Measurements from ENCODE around the gene SLC1A4. TPM values are rescaled to one million over a fixed set of nuclear protein-coding genes. Genes with fewer than 3 reads are reported as not detected.
A peak's percentile ranks its signal among the peaks of the same experiment; 100 is the strongest.

SLC1A4 gene
- polyA plus RNA-seq, 2 donors = 6.6 to 9.3 TPM

DNA sequence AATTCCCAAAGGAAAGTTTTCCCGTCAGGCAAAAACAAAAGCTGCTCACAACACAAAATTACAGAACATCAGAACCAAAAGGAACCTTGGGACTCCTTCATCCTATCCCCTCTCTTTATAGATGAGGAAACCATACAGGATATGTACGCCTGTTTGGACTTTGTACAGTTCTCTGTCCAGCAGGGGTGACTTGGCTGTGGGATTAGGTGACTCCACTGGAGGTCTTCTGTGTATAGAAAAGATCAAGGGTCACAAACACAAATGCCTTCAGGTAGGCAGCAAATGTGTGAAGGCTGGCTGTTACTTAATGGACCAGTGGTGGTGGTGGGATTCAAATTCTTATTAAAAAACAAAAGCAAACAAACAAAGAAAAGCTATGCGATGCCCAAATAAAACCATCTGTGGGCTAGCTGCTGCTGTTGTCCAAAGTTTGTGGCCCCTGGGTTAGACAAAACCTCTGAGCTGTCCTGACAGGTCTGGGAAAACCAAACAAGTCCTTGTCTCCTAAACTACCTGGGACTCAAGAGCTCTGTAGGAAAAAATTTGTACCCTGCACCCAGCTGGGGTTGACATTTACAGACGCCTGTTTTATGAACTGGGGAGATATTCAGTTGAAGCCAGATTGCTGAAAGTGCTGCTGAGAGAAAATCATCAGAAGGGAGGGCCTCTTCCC lies 65.7 kb downstream of the SLC1A4 start:
- peaks cover 0 to 2% of the 10 kb centered on the region in 2 donors for H3K4me1 ChIP-seq (ENCODE audit: control insufficient read depth in 2 of 2, insufficient read depth in 2 of 2, low read length in 1 of 2)
- H3K4me3 ChIP-seq (ENCODE audit: low read depth in 1 of 2, low read length in 2 of 2) = no peak overlapping the region
- H3K9me3 ChIP-seq (ENCODE audit: control insufficient read depth in 2 of 2, insufficient read depth in 1 of 2, low read depth in 1 of 2, low read length in 1 of 2) = no peaks in the 10 kb centered on the region
- no peaks in the 10 kb centered on the region for H3K36me3 ChIP-seq (ENCODE audit: control insufficient read depth in 2 of 2, insufficient read depth in 2 of 2, low read length in 1 of 2)
- no peak overlapping the region for H3K27ac ChIP-seq (ENCODE audit: low read depth in 2 of 2, low read length in 1 of 2)
- H3K27me3 ChIP-seq (ENCODE audit: control insufficient read depth in 1 of 2, insufficient read depth in 2 of 2, low read length in 2 of 2) = no peaks in the 10 kb centered on the region
- WGBS, 2 donors = 78 to 80% methylated on average over 4 of the region's 4 CpGs

GRCh38 chr2:65055422-65056214 lies 66.4 kb downstream of the SLC1A4 start:
- 9 to 10% methylated on average over 42 of the region's 42 CpGs for WGBS, 2 donors
- Histone ChIP-seq H3K27ac (ENCODE audit: low read depth in 2 of 2, low read length in 1 of 2) (peak overlapping the region; percentile 36 to 83), H3K9me3 (ENCODE audit: control insufficient read depth in 2 of 2, insufficient read depth in 1 of 2, low read depth in 1 of 2, low read length in 1 of 2) (no peaks in the 10 kb centered on the region), H3K4me3 (ENCODE audit: low read depth in 1 of 2, low read length in 2 of 2) (peak overlapping the region; percentile 63 to 89), H3K27me3 (ENCODE audit: control insufficient read depth in 1 of 2, insufficient read depth in 2 of 2, low read length in 2 of 2) (no peaks in the 10 kb centered on the region), H3K36me3 (ENCODE audit: control insufficient read depth in 2 of 2, insufficient read depth in 2 of 2, low read length in 1 of 2) (no peaks in the 10 kb centered on the region), H3K4me1 (ENCODE audit: control insufficient read depth in 2 of 2, insufficient read depth in 2 of 2, low read length in 1 of 2) (peaks cover 0 to 2% of the 10 kb centered on the region in 2 donors)

DNA sequence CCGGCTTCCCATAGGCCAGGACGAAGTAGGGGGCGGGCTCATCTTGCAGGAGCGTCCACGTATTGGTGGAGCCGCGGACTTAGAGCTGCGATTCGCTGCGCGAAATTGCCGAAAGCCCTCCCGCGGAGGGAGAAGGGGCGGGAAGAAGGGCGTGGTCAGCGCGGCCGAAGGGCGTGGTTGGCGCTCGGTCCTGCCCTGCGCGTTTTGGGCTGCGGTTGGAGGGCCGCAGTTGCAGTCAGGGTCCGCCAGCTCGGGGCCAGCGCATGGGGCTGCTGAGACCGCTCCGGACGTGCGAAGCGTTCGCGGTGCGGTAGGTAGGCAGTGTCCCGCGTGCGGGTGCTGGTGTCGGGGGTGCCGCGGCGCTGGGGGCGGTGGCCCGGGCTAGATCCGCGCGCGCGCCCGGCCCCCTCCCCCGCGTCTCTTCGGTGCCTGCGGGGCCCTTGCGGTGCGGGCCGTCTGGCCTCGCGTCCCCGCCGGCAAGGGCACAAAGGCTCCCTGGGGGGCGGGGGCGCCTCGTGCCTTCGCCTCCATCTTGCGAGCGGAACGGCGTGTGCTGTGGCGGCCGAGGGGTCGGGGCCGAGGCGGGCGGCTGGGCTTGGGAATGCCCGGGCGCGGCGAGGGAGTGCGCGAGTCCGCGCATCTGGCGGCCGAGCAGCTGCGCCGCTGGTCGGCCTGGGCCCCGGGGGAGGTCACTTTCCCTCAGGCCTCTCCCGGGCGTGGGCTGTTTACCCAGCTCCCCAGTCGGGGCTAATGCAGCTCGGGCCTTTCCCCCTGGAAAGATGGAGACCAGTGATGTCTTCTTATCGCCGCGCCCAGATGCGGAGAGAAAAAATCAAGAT lies 67.2 kb downstream of the SLC1A4 start, which contains the start of gene CEP68:
Gene CEP68, plus strand, starts transcription at position 202 of the 839 bp plus-strand sequence. CDS start 13,029 bp downstream, outside the sequence.
- 0% methylated on average over 66 to 99 of the region's 99 CpGs for WGBS, 2 donors
- H3K27me3 ChIP-seq (ENCODE audit: control insufficient read depth in 1 of 2, insufficient read depth in 2 of 2, low read length in 2 of 2) = no peaks in the 10 kb centered on the region
- peak within 1 kb of the TSS; percentile 88 to 89 for H3K4me3 ChIP-seq (ENCODE audit: low read depth in 1 of 2, low read length in 2 of 2)
- peaks cover 0 to 2% of the 10 kb centered on the region in 2 donors for H3K4me1 ChIP-seq (ENCODE audit: control insufficient read depth in 2 of 2, insufficient read depth in 2 of 2, low read length in 1 of 2)
- H3K9me3 ChIP-seq (ENCODE audit: control insufficient read depth in 2 of 2, insufficient read depth in 1 of 2, low read depth in 1 of 2, low read length in 1 of 2) = no peaks in the 10 kb centered on the region
- H3K27ac ChIP-seq (ENCODE audit: low read depth in 2 of 2, low read length in 1 of 2) = peak within 1 kb of the TSS; percentile 83 to 86
- H3K36me3 ChIP-seq (ENCODE audit: control insufficient read depth in 2 of 2, insufficient read depth in 2 of 2, low read length in 1 of 2) = no peaks in the 10 kb centered on the region

DNA sequence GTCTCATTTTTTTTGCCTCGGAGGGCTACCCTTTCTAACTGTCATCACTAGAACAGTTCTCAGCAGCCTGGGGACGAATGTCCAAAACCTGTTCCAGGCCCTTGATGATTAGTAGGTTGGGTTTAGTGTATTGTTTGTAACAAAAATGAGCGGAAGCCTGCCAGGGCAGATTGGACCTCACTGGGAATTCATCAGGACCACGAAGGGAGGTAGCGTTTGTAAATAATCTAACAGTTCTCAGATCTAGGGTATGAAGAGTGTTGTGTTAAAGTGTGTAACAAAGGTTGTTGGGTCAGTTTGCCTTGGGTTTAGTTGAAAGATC lies 67.8 kb downstream of the SLC1A4 start:
- Histone ChIP-seq H3K27ac (ENCODE audit: low read depth in 2 of 2, low read length in 1 of 2) (peak overlapping the region; percentile 83 to 86), H3K27me3 (ENCODE audit: control insufficient read depth in 1 of 2, insufficient read depth in 2 of 2, low read length in 2 of 2) (no peaks in the 10 kb centered on the region), H3K4me3 (ENCODE audit: low read depth in 1 of 2, low read length in 2 of 2) (peak overlapping the region; percentile 88 to 89), H3K36me3 (ENCODE audit: control insufficient read depth in 2 of 2, insufficient read depth in 2 of 2, low read length in 1 of 2) (no peaks in the 10 kb centered on the region), H3K4me1 (ENCODE audit: control insufficient read depth in 2 of 2, insufficient read depth in 2 of 2, low read length in 1 of 2) (peaks cover 0 to 2% of the 10 kb centered on the region in 2 donors), H3K9me3 (ENCODE audit: control insufficient read depth in 2 of 2, insufficient read depth in 1 of 2, low read depth in 1 of 2, low read length in 1 of 2) (no peaks in the 10 kb centered on the region)
- 2 to 4% methylated on average over 5 of the region's 5 CpGs for WGBS, 2 donors

DNA sequence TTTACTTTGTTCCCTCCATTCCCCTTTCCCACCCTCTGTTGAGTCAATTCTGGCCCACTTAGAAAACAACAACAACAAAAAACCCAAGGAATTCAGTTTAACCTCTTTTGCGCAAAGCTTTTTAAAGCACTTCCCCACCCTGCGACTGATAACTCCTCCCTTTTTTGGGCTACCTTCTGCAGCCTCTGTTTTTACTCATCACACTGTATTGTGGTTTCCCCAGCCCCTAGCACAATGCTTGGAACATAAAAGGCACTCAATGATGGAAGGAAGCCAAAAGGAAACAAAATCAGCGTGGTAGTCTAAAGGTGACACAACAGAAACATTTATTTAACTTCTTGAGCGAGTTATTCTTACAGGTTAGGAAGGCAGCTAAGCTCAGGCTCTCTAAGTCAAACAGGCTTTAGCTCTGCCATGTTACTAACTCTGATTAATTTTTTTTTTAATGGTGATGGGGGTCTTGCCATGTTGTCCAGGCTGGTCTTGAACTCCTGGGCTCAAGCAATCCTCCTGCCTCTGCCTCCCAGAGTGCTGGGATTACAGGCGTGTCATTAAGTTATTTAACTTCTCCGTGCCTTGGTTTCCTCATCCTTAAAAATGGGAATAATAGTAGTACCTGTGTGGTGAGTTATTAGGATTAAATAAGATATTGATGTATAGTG lies 68.3 kb downstream of the SLC1A4 start:
- H3K27ac ChIP-seq (ENCODE audit: low read depth in 2 of 2, low read length in 1 of 2) = peak overlapping the region; percentile 67 to 86
- whole genome bisulfite sequencing, 2 donors = 33 to 35% methylated on average over 6 of the region's 6 CpGs
- H3K9me3 ChIP-seq (ENCODE audit: control insufficient read depth in 2 of 2, insufficient read depth in 1 of 2, low read depth in 1 of 2, low read length in 1 of 2) = no peaks in the 10 kb centered on the region
- H3K4me3 ChIP-seq (ENCODE audit: low read depth in 1 of 2, low read length in 2 of 2) = peak overlapping the region; percentile 88 to 89
- H3K36me3 ChIP-seq (ENCODE audit: control insufficient read depth in 2 of 2, insufficient read depth in 2 of 2, low read length in 1 of 2) = no peaks in the 10 kb centered on the region
- peaks cover 0 to 2% of the 10 kb centered on the region in 2 donors for H3K4me1 ChIP-seq (ENCODE audit: control insufficient read depth in 2 of 2, insufficient read depth in 2 of 2, low read length in 1 of 2)
- H3K27me3 ChIP-seq (ENCODE audit: control insufficient read depth in 1 of 2, insufficient read depth in 2 of 2, low read length in 2 of 2) = no peaks in the 10 kb centered on the region

DNA sequence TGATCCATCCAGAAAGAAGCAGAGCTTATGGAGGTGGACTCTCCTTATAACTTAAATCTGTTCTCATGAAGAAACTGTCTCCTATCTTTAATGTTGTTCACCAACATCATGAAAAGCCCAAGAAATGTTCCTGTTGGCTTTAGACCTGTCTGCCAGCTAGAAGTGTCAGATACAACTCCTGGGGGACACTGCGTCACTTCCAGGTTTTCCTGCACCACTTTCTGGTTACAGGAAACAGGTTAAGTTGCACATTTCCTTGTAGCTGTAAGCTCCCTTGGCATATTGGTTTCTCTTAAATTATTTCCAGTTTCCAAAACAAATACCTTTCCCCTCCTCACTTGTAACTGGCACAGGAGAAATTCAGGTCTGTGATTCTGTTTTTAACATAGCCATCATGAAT lies 69.9 kb downstream of the SLC1A4 start:
- H3K27me3 ChIP-seq (ENCODE audit: control insufficient read depth in 1 of 2, insufficient read depth in 2 of 2, low read length in 2 of 2) = no peaks in the 10 kb centered on the region
- H3K4me1 ChIP-seq (ENCODE audit: control insufficient read depth in 2 of 2, insufficient read depth in 2 of 2, low read length in 1 of 2) = peaks cover 0 to 2% of the 10 kb centered on the region in 2 donors
- 71 to 73% methylated on average over 1 of the region's 1 CpG for WGBS, 2 donors
- peak overlapping the region in 1 of 2 donors; percentile 17 for H3K27ac ChIP-seq (ENCODE audit: low read depth in 2 of 2, low read length in 1 of 2)
- no peaks in the 10 kb centered on the region for H3K36me3 ChIP-seq (ENCODE audit: control insufficient read depth in 2 of 2, insufficient read depth in 2 of 2, low read length in 1 of 2)
- no peak overlapping the region for H3K4me3 ChIP-seq (ENCODE audit: low read depth in 1 of 2, low read length in 2 of 2)
- no peaks in the 10 kb centered on the region for H3K9me3 ChIP-seq (ENCODE audit: control insufficient read depth in 2 of 2, insufficient read depth in 1 of 2, low read depth in 1 of 2, low read length in 1 of 2)

GRCh38 chr2:65061146-65061909 lies 72.1 kb downstream of the SLC1A4 start:
- Histone ChIP-seq H3K27me3 (ENCODE audit: control insufficient read depth in 1 of 2, insufficient read depth in 2 of 2, low read length in 2 of 2) (no peaks in the 10 kb centered on the region), H3K9me3 (ENCODE audit: control insufficient read depth in 2 of 2, insufficient read depth in 1 of 2, low read depth in 1 of 2, low read length in 1 of 2) (no peaks in the 10 kb centered on the region), H3K36me3 (ENCODE audit: control insufficient read depth in 2 of 2, insufficient read depth in 2 of 2, low read length in 1 of 2) (no peaks in the 10 kb centered on the region), H3K4me1 (ENCODE audit: control insufficient read depth in 2 of 2, insufficient read depth in 2 of 2, low read length in 1 of 2) (peaks cover 4 to 5% of the 10 kb centered on the region in 2 donors), H3K27ac (ENCODE audit: low read depth in 2 of 2, low read length in 1 of 2) (peak overlapping the region; percentile 75 to 78), H3K4me3 (ENCODE audit: low read depth in 1 of 2, low read length in 2 of 2) (no peak overlapping the region)
- 56 to 63% methylated on average over 7 of the region's 7 CpGs for WGBS, 2 donors

DNA sequence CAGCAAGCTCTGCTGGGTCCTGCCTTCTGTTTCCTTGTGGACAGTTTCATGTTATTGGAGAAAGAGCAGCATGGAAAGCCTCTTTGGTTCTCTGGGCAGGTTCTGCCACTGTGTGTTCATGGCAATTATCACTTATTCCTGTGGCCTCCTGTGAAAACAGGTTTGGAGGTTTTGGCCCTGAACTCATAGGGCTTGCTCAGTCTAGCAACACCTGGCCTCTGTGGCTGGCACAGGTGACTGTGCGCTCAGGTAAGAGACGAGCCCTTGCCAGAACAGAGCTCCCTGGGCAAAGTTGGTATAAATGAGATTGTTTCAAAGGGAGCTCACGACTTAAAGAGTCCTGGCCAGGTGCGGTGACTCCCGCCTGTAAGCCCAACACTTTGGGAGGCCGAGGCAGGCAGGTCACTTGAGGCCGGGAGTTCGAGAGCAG lies 72.7 kb downstream of the SLC1A4 start:
- Histone ChIP-seq H3K4me1 (ENCODE audit: control insufficient read depth in 2 of 2, insufficient read depth in 2 of 2, low read length in 1 of 2) (peaks cover 4 to 5% of the 10 kb centered on the region in 2 donors), H3K9me3 (ENCODE audit: control insufficient read depth in 2 of 2, insufficient read depth in 1 of 2, low read depth in 1 of 2, low read length in 1 of 2) (no peaks in the 10 kb centered on the region)
- WGBS, 2 donors = 54 to 56% methylated on average over 8 of the region's 8 CpGs

More for the DNA sequence above, 72.7 kb downstream of the SLC1A4 start:
- no peak overlapping the region for H3K4me3 ChIP-seq (ENCODE audit: low read depth in 1 of 2, low read length in 2 of 2)
- no peaks in the 10 kb centered on the region for H3K36me3 ChIP-seq (ENCODE audit: control insufficient read depth in 2 of 2, insufficient read depth in 2 of 2, low read length in 1 of 2)
- H3K27me3 ChIP-seq (ENCODE audit: control insufficient read depth in 1 of 2, insufficient read depth in 2 of 2, low read length in 2 of 2) = no peaks in the 10 kb centered on the region
- peak overlapping the region; percentile 75 to 78 for H3K27ac ChIP-seq (ENCODE audit: low read depth in 2 of 2, low read length in 1 of 2)
